NCI-H774 (cell line): ENCODE data around the gene FAM193A.
"Not testable (repeated sequence)": the region's sequence is repeated elsewhere in the genome, so short reads cannot be mapped to it uniquely, and the experiment has no call there.

Source experiments
- DNase-seq: peaks from one replicate; lab custom pipeline; 2025; lab: John Stamatoyannopoulos, UW

FAM193A gene

GRCh38 chr4:2618729-2619128 is 82.3 kb downstream of the FAM193A start:
- not testable (repeated sequence) for DNase-seq

- DNase-seq: no peak
Measured at GRCh38 chr4:2619459-2619858, 83.0 kb downstream of the FAM193A start.

- no peak for DNase-seq
Measured at GRCh38 chr4:2621419-2621818, 85.0 kb downstream of the FAM193A start.

GRCh38 chr4:2623442-2623841 is 87.0 kb downstream of the FAM193A start:
- DNase-seq: no peak

GRCh38 chr4:2624782-2625530 is 88.5 kb downstream of the FAM193A start:
- no peak for DNase-seq

- no peak for DNase-seq
Measured at GRCh38 chr4:2626231-2626630, 89.8 kb downstream of the FAM193A start.

GRCh38 chr4:2630556-2631273 is 94.3 kb downstream of the FAM193A start:
- no peak for DNase-seq

GRCh38 chr4:2634014-2634413 is 97.6 kb downstream of the FAM193A start:
- no peak for DNase-seq

GRCh38 chr4:2636331-2636730 is 99.9 kb downstream of the FAM193A start:
- no peak for DNase-seq

GRCh38 chr4:2636994-2637393 is 100.5 kb downstream of the FAM193A start:
- not testable (repeated sequence) for DNase-seq

GRCh38 chr4:2637956-2638552 is 101.6 kb downstream of the FAM193A start:
- DNase-seq: peak; percentile 28

GRCh38 chr4:2638730-2639129 is 102.3 kb downstream of the FAM193A start:
- DNase-seq: no peak

- no peak for DNase-seq
Measured at GRCh38 chr4:2642968-2643367, 106.5 kb downstream of the FAM193A start.

GRCh38 chr4:2643555-2643954 is 107.1 kb downstream of the FAM193A start:
- DNase-seq: no peak

- DNase-seq: no peak
Measured at GRCh38 chr4:2646396-2647149, 110.1 kb downstream of the FAM193A start.

GRCh38 chr4:2647403-2648158 is 111.1 kb downstream of the FAM193A start:
- DNase-seq: peak; percentile 42

GRCh38 chr4:2648159-2648814 is 111.8 kb downstream of the FAM193A start:
- DNase-seq: no peak

GRCh38 chr4:2649604-2650114 is 113.2 kb downstream of the FAM193A start:
- no peak for DNase-seq

GRCh38 chr4:2650276-2650675 is 113.8 kb downstream of the FAM193A start:
- DNase-seq: no peak

GRCh38 chr4:2651546-2651945 is 115.1 kb downstream of the FAM193A start:
- DNase-seq: no peak

- no peak for DNase-seq
Measured at GRCh38 chr4:2651998-2652397, 115.6 kb downstream of the FAM193A start.
